ENCODE data around the gene PCID2.

Gene PCID2

GRCh38 chr13:113226873-113227450 is 18.5 kb upstream of the PCID2 start:
- TF ChIP-seq, protein P1, sequence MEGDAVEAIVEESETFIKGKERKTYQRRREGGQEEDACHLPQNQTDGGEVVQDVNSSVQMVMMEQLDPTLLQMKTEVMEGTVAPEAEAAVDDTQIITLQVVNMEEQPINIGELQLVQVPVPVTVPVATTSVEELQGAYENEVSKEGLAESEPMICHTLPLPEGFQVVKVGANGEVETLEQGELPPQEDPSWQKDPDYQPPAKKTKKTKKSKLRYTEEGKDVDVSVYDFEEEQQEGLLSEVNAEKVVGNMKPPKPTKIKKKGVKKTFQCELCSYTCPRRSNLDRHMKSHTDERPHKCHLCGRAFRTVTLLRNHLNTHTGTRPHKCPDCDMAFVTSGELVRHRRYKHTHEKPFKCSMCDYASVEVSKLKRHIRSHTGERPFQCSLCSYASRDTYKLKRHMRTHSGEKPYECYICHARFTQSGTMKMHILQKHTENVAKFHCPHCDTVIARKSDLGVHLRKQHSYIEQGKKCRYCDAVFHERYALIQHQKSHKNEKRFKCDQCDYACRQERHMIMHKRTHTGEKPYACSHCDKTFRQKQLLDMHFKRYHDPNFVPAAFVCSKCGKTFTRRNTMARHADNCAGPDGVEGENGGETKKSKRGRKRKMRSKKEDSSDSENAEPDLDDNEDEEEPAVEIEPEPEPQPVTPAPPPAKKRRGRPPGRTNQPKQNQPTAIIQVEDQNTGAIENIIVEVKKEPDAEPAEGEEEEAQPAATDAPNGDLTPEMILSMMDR (IDR thresholded peaks at IDR 0.05; ENCODE audit: low read depth, low read length), result no peak
- no peak overlapping the region for H3K4me3 ChIP-seq (ENCODE audit: low read depth, low read length)

DNA sequence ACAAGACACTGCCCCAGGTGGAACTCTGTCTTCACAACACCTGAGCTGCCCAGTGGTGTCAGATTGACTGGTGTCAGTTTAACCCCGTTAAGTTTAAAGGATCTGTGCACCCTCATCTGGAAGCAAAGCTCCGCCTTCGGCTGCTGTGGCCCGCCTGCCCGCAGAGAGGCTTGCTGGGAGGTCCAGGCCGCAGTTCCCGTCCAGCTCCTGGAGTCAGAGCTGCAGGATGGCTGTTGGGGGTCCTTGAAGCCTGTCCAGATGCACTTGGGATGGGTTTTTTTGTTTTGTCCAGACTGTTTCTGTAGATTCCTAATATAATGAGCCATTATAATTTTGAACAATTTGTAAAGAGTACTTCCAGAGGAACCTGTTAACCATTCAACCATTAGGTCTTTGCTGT is 17.0 kb upstream of the PCID2 start:
- TF ChIP-seq, protein P1 (IDR thresholded peaks at IDR 0.05; ENCODE audit: low read depth, low read length), result no peak
- H3K4me3 ChIP-seq (ENCODE audit: low read depth, low read length), result no peak overlapping the region

DNA sequence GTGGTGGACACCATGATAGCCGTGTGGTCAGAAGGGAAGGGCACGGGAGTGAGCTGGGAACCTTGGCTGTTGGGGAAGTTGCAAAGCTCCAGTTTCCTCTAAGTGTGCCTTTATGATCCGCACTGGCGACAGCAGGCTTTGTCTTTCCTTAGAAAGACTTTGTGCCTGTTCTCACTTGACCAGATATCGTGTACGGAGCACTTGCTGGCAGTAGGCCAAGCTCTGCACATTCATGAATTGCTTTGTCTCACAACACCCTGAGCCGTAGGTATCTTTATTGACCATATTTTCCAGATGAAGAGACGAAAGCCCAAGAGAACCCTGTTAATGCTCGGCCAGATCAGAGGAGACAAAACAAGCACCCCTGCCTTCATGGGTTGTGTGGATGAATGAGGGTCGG is 16.0 kb upstream of the PCID2 start:
- TF ChIP-seq, protein P1 (IDR thresholded peaks at IDR 0.05; ENCODE audit: low read depth, low read length), result no peak
- no peak overlapping the region for H3K4me3 ChIP-seq (ENCODE audit: low read depth, low read length)

DNA sequence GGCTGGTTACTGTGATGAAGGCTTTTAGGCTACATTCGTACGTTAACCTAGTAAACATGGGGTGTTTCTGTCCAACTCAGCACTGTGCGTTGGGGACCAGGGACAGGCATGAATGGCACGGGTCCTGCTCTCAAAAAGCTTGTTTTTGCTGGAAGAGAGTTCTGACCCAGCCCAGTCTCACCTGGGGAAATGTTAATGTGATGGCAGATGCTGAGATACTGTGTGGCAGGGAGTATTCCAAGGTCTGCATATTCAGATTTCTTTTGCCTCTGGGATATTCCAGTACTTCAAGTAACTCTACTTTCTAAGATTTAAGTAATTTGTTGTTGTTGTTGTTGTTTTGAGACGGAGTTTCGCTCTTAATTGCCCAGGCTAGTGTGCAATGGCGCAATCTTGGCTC is 14.6 kb upstream of the PCID2 start:
- TF ChIP-seq, protein P1 (IDR thresholded peaks at IDR 0.05; ENCODE audit: low read depth, low read length), result no peak
- H3K4me3 ChIP-seq (ENCODE audit: low read depth, low read length), result no peak overlapping the region

DNA sequence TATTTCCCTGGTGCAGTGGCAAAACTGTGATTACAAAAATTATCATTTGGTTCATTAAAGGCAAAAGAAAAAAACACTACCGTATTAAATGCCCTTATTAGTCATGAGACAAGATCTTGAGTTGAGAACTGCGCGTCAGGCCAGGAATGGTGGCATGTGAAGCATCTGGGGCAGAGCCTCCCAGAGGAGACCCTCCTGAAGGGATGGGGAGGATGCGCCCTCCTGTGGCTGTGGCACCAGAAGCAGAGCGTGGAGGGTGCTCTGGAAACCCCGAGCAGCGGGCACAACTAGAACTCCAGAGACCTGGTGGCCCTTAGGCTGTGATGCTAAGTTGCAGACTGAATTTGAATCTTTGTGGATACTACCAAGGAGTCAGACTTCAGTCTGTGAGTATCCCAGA is 12.4 kb upstream of the PCID2 start:
- no peak overlapping the region for H3K4me3 ChIP-seq (ENCODE audit: low read depth, low read length)
- TF ChIP-seq, protein P1 (IDR thresholded peaks at IDR 0.05; ENCODE audit: low read depth, low read length), result no peak

DNA sequence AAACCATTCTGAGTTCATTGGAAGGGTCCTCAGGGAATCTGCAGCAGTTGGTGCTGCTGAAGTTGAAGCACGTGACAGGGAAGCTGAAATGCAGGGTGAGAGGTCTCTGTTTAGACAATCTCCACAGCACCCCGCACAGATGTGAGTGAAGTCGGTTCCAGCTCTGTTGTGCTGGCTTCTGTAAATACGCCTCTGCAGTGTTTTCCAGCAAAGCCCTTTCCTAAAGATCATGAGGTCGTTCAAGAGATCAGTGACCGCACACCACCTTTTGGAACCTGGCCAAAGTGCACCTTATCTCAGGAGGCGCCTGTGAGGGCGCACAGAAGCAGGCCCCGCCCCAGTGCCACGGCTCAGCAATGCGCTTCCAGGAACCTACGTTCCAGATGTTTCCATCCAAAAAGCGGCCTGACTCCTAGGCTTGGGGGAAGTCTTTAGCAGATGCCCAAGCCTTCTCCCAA is 11.7 kb upstream of the PCID2 start:
- TF ChIP-seq, protein P1 (IDR thresholded peaks at IDR 0.05; ENCODE audit: low read depth, low read length), result no peak
- no peak overlapping the region for H3K4me3 ChIP-seq (ENCODE audit: low read depth, low read length)

- H3K4me3 ChIP-seq (ENCODE audit: low read depth, low read length), result no peak overlapping the region
- TF ChIP-seq, protein P1 (IDR thresholded peaks at IDR 0.05; ENCODE audit: low read depth, low read length), result no peak
Observed at GRCh38 chr13:113219256-113219940, 10.9 kb upstream of the PCID2 start.
